ENCODE results near the gene PCTP. TPM values are rescaled to one million over a fixed set of nuclear protein-coding genes. Genes with fewer than 3 reads are reported as not detected.

PCTP gene
- polyA plus RNA-seq, 1 of the 3 experiments (the other 2 are of a cell fraction): 20.8 TPM

DNA sequence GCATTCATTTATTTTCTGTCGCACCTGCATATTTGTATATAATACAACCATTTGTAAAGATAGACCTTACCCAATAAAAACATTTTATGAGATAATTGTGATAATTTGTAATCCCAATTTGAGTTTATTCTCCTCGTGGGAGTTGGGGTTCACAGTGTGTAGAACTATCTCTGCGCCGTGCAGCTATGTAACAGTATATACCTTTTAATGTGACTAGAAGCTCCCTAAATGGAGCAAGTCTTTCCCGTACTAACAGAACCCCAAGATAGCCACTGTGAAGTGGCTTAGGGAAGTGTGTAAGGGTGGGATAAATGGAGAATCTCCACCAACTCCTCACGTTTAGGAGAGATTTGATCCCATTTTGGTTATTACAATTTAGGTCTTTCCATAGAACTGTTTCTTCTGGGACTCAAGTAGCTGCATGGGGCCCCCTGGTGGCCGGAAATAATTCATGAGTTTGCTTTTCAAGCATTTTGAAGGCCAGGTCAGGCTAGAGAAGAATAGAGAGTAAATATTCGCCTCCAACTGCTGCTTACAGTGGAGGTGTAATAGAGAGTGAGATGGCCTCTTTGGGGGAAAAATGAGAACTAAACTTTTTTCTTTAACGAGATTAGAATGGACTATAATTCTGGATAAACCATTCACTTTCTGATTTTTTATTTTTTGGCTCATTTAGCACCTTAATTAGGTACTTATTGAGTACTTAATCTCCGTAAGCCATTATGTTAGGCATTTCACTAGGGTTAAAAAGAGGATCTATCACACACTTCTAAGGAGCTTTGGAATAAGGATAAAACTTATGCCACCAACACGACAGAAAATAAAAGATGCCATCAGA, 32.7 kb upstream of the PCTP start:
- Histone ChIP-seq H4K20me1 (ENCODE audit: insufficient read depth) (no peaks in the 10 kb centered on the region), H3K4me2 (no peak overlapping the region), H3K4me3 (ENCODE audit: low read depth in 2 of 2, low read length in 1 of 2) (no peak overlapping the region; a peak in 1 of 4 replicates), H3F3A (replicated peaks; ENCODE audit: insufficient read depth) (peaks cover 13% of the 10 kb centered on the region), H3K79me2 (ENCODE audit: insufficient read depth) (no peaks in the 10 kb centered on the region), H3K9me2 (no peaks in the 10 kb centered on the region), H3K36me3 (replicated peaks in 1 of 2; ENCODE audit: control insufficient read depth in 1 of 2, insufficient read depth in 2 of 2, low read length in 1 of 2) (peaks cover 0 to 20% of the 10 kb centered on the region in 2 experiments), H3K9ac (no peak overlapping the region), H3K9me3 (no peaks in the 10 kb centered on the region), H3K4me1 (ENCODE audit: control insufficient read depth in 1 of 2, insufficient read depth in 2 of 2, low read depth in 1 of 2, low read length in 1 of 2) (peaks cover 2 to 8% of the 10 kb centered on the region in 2 experiments; a peak in 2 of 4 replicates), H3K27ac (ENCODE audit: low read depth in 2 of 2, low read length in 1 of 2) (peak overlapping the region in 1 of 2 experiments; percentile 13; a peak in 1 of 4 replicates), H3K27me3 (ENCODE audit: insufficient read depth) (no peaks in the 10 kb centered on the region), H2AFZ (ENCODE audit: low read depth) (no peak overlapping the region)
- 52% methylated on average over 11 of the region's 11 CpGs for WGBS (ENCODE audit: low lambda C conversion rate)
- DNase-seq: peak; percentile 54
- POLR2A ChIA-PET: interaction anchor here (0.9 kb wide), 1 partner anchor 11 kb away, joined by 3 read pairs; no protein-coding TSS in a partner anchor
- CTCF ChIA-PET: interaction anchor here (0.6 to 12.9 kb wide), 59 partner anchors 8 to 415 kb away, joined by 3 to 246 read pairs (median 6); partner anchors contain the start of gene PCTP
- TF ChIP-seq GATA2 (CRISPR knock-in tag; IDR thresholded peaks at IDR 0.05) (no peak), SMC3 (IDR thresholded peaks at IDR 0.05; ENCODE audit: low read depth, low read length) (peak; percentile 94), YY1 (IDR thresholded peaks at IDR 0.05; ENCODE audit: low read depth) (no peak), EP300 (IDR thresholded peaks at IDR 0.05; ENCODE audit: borderline replicate concordance in 1 of 2, low read depth in 1 of 2, low read length in 1 of 2) (no peak), MXI1 (IDR thresholded peaks at IDR 0.05; ENCODE audit: low read depth, low read length) (no peak), SIN3A (IDR thresholded peaks at IDR 0.05; ENCODE audit: borderline replicate concordance, low read depth, low read length) (no peak), RFX5 (IDR thresholded peaks at IDR 0.05; ENCODE audit: low read length) (no peak), MEF2A (IDR thresholded peaks at IDR 0.05; ENCODE audit: borderline replicate concordance, low read depth) (no peak), POLR2AphosphoS5 (IDR thresholded peaks at IDR 0.05; ENCODE audit: low read depth, low read length) (no peak), ELF1 (IDR thresholded peaks at IDR 0.05) (no peak), EZH2phosphoT487 (IDR thresholded peaks at IDR 0.05; ENCODE audit: borderline replicate concordance, low read depth) (no peak), TCF12 (IDR thresholded peaks at IDR 0.05) (no peak), TAF1 (IDR thresholded peaks at IDR 0.05; ENCODE audit: borderline replicate concordance, low read depth, low read length) (no peak), NFIC (IDR thresholded peaks at IDR 0.05; ENCODE audit: borderline replicate concordance) (no peak), RCOR1 (IDR thresholded peaks at IDR 0.05; ENCODE audit: low read length) (peak; percentile 77)
- TF ChIP-seq, protein P1, sequence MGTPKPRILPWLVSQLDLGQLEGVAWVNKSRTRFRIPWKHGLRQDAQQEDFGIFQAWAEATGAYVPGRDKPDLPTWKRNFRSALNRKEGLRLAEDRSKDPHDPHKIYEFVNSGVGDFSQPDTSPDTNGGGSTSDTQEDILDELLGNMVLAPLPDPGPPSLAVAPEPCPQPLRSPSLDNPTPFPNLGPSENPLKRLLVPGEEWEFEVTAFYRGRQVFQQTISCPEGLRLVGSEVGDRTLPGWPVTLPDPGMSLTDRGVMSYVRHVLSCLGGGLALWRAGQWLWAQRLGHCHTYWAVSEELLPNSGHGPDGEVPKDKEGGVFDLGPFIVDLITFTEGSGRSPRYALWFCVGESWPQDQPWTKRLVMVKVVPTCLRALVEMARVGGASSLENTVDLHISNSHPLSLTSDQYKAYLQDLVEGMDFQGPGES (IDR thresholded peaks at IDR 0.05; ENCODE audit: low read depth, low read length): no peak
- TF ChIP-seq, protein P2, sequence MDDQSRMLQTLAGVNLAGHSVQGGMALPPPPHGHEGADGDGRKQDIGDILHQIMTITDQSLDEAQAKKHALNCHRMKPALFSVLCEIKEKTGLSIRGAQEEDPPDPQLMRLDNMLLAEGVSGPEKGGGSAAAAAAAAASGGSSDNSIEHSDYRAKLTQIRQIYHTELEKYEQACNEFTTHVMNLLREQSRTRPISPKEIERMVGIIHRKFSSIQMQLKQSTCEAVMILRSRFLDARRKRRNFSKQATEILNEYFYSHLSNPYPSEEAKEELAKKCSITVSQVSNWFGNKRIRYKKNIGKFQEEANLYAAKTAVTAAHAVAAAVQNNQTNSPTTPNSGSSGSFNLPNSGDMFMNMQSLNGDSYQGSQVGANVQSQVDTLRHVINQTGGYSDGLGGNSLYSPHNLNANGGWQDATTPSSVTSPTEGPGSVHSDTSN (IDR thresholded peaks at IDR 0.05): no peak
- TF ChIP-seq, protein P3, sequence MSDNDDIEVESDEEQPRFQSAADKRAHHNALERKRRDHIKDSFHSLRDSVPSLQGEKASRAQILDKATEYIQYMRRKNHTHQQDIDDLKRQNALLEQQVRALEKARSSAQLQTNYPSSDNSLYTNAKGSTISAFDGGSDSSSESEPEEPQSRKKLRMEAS (IDR thresholded peaks at IDR 0.05; ENCODE audit: low read depth): no peak
- TF ChIP-seq, protein P4, sequence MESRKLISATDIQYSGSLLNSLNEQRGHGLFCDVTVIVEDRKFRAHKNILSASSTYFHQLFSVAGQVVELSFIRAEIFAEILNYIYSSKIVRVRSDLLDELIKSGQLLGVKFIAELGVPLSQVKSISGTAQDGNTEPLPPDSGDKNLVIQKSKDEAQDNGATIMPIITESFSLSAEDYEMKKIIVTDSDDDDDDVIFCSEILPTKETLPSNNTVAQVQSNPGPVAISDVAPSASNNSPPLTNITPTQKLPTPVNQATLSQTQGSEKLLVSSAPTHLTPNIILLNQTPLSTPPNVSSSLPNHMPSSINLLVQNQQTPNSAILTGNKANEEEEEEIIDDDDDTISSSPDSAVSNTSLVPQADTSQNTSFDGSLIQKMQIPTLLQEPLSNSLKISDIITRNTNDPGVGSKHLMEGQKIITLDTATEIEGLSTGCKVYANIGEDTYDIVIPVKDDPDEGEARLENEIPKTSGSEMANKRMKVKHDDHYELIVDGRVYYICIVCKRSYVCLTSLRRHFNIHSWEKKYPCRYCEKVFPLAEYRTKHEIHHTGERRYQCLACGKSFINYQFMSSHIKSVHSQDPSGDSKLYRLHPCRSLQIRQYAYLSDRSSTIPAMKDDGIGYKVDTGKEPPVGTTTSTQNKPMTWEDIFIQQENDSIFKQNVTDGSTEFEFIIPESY (IDR thresholded peaks at IDR 0.05; ENCODE audit: borderline replicate concordance, low read depth): no peak
- TF ChIP-seq, protein P5, sequence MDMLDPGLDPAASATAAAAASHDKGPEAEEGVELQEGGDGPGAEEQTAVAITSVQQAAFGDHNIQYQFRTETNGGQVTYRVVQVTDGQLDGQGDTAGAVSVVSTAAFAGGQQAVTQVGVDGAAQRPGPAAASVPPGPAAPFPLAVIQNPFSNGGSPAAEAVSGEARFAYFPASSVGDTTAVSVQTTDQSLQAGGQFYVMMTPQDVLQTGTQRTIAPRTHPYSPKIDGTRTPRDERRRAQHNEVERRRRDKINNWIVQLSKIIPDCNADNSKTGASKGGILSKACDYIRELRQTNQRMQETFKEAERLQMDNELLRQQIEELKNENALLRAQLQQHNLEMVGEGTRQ (IDR thresholded peaks at IDR 0.05; ENCODE audit: borderline replicate concordance, low read depth, low read length): no peak
- TF ChIP-seq, protein P6, sequence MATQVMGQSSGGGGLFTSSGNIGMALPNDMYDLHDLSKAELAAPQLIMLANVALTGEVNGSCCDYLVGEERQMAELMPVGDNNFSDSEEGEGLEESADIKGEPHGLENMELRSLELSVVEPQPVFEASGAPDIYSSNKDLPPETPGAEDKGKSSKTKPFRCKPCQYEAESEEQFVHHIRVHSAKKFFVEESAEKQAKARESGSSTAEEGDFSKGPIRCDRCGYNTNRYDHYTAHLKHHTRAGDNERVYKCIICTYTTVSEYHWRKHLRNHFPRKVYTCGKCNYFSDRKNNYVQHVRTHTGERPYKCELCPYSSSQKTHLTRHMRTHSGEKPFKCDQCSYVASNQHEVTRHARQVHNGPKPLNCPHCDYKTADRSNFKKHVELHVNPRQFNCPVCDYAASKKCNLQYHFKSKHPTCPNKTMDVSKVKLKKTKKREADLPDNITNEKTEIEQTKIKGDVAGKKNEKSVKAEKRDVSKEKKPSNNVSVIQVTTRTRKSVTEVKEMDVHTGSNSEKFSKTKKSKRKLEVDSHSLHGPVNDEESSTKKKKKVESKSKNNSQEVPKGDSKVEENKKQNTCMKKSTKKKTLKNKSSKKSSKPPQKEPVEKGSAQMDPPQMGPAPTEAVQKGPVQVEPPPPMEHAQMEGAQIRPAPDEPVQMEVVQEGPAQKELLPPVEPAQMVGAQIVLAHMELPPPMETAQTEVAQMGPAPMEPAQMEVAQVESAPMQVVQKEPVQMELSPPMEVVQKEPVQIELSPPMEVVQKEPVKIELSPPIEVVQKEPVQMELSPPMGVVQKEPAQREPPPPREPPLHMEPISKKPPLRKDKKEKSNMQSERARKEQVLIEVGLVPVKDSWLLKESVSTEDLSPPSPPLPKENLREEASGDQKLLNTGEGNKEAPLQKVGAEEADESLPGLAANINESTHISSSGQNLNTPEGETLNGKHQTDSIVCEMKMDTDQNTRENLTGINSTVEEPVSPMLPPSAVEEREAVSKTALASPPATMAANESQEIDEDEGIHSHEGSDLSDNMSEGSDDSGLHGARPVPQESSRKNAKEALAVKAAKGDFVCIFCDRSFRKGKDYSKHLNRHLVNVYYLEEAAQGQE (IDR thresholded peaks at IDR 0.05; ENCODE audit: low read depth, low read length): no peak
